KOPT-K1 (cell line): Measurements from ENCODE around the gene CCR4.
"Not testable (repeated sequence)": the region's sequence is repeated elsewhere in the genome, so short reads cannot be mapped to it uniquely, and the experiment has no call there.

Source experiments
- H3K27ac ChIP-seq: fragments of 200-600 bp; sonication (generic); 2 replicates; pipeline ENCODE4 v1.5.1; 2016; ENCODE audit warnings: antibody characterized with exemption, mild to moderate bottlenecking, low read depth, low read length; ENCODE audit not compliant: poor library complexity, severe bottlenecking
- H3K36me3 ChIP-seq: fragments of 200-600 bp; sonication (generic); 2 replicates; pipeline ENCODE4 v1.5.1; 2017; ENCODE audit warnings: antibody characterized with exemption, mild to moderate bottlenecking, low read length, moderate library complexity; ENCODE audit not compliant: insufficient read depth
- H3K9me3 ChIP-seq: fragments of 200-600 bp; sonication (generic); 2 replicates; pipeline ENCODE4 v1.5.1; 2017; ENCODE audit warnings: antibody characterized with exemption, low read length, mild to moderate bottlenecking; ENCODE audit not compliant: insufficient read depth, poor library complexity, severe bottlenecking

Gene CCR4

DNA sequence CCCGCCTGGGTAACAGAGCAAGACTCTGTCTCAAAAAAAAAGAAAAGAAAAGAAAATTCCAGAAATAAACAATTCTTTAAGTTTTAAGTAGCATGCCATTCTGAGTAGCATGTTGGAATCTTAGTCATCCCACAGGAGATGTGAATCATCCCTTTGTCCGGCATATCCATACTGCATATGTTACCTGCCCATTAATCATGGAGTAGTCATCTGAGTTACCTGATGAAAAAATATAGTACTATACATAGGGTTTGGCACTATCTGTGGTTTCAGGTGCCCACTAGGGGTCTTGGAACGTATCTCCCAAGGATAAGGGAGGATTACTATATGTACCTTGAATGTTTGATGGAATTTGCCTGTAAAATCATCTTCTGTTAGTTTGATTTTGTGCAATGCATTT, 6.3 kb upstream of the CCR4 start:
- Histone ChIP-seq H3K36me3 (no peaks in the 10 kb centered on the region), H3K9me3 (no peaks in the 10 kb centered on the region), H3K27ac (no peak overlapping the region)

DNA sequence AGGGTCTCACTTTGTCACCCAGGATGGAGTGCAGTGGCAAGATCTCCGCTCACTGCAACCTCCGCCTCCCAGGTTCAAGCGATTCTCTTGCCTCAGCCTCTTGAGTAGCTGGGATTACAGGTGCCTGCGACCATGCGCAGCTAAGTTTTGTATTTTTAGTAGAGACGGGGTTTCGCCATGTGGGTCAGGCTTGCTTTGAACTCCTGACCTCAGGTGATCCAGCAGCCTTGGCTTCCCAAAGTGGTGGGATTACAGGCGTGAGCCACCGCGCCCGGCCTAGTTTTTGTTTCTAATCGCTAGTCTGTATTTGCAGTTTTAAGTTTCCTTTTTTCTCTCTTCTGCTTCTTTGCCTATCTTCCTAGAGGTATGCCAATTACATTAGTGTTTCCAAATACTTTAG, 5.8 kb upstream of the CCR4 start:
- not testable (repeated sequence) for H3K36me3 ChIP-seq, H3K9me3 ChIP-seq, H3K27ac ChIP-seq

GRCh38 chr3:32946973-32947788, 4.3 kb upstream of the CCR4 start:
- no peaks in the 10 kb centered on the region for H3K9me3 ChIP-seq
- H3K36me3 ChIP-seq: no peaks in the 10 kb centered on the region
- H3K27ac ChIP-seq: no peak overlapping the region

DNA sequence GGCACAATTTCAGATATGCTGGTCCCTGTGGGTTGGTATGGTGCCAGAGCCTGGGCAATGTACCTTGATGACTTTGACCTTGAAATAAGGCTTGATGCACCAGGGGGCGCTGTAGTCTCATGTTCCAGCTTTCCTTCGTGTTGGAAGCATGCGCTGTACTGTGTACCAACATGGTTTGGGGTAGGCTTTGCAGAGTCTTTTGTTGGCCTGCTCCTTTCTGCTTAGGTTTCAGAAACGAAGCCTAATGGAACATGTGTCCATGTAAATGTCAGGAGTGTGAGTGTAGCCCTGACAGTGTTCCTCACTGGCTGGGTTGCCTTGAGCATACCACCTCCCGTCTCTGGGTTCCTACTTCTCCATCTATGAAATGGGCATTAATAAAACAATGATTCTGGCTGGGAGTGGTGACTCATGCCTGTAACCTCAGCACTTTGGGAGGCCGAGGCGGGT, 3.6 kb upstream of the CCR4 start:
- Histone ChIP-seq H3K36me3 (no peaks in the 10 kb centered on the region), H3K9me3 (no peaks in the 10 kb centered on the region), H3K27ac (no peak overlapping the region)

GRCh38 chr3:32948625-32949445, 2.6 kb upstream of the CCR4 start:
- Histone ChIP-seq H3K36me3 (no peaks in the 10 kb centered on the region), H3K9me3 (no peaks in the 10 kb centered on the region), H3K27ac (no peak overlapping the region)

DNA sequence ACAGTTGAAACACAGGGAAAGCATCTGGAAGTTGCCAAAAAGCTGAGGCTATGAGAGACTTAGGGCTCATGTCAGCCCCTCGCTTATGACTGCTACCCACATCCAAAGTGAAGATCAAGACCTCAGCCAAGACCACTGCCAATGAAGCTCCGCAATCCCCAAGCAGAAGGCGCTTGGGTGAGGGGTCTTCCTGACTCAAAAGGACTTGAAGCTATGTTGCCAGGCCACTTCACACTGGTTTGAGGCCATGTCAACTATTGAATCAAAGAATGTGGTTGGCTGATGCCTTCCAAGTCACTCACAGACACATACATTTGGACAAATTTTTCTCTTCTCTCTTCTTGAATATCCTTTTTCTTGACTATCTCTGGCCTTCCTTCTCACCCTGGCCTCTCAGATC, 928 bp upstream of the CCR4 start:
- H3K9me3 ChIP-seq: no peaks in the 10 kb centered on the region
- H3K36me3 ChIP-seq: no peaks in the 10 kb centered on the region
- H3K27ac ChIP-seq: no peak overlapping the region

- no peaks in the 10 kb centered on the region for H3K9me3 ChIP-seq
- H3K27ac ChIP-seq: peak overlapping the region; percentile 17
- H3K36me3 ChIP-seq: no peaks in the 10 kb centered on the region
Observed at GRCh38 chr3:32952369-32953077, 1.1 kb downstream of the CCR4 start.

GRCh38 chr3:32954506-32954905, 3.1 kb downstream of the CCR4 start:
- Histone ChIP-seq H3K27ac (no peak overlapping the region), H3K36me3 (no peaks in the 10 kb centered on the region), H3K9me3 (no peaks in the 10 kb centered on the region)

DNA sequence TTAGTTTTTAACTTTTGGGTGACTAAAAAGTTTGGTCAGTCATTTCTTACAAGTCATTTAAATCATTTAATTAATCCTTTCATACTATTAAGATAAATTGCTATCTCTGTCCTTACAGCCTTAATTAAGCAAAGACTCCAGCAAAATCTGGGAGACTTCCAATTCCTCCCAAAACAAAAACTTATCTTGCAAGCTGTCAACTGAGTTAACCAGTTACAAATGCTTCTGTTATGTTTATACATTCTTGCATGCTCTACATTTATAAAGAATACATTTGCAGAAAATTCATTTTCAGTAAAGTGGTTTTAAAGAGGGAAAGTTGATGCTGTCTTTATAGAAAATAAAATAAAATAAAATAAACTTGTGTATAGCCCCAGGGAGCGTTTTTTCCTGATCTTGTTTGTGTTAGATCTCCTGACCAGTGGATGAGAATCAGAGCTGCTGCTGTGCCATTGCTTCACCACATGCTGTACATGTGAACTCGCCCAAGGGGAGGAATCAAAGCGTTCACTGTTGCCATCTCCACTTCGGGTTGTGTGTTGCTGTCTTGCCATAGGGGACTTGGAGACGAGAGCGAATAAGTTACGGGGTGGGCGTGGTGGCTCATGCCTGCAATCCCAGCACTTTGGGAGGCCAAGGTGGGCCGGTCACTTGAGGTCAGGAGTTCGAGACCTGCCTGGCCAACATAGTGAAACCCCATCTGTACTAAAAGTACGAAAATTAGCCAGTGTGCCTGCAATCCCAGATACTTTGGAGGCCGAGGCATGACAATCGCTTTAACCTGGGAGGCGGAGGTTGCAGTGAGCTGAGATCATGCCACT, 5.5 kb downstream of the CCR4 start:
- Histone ChIP-seq H3K36me3 (no peaks in the 10 kb centered on the region), H3K27ac (no peak overlapping the region), H3K9me3 (no peaks in the 10 kb centered on the region)

- H3K27ac ChIP-seq: no peak overlapping the region
- no peaks in the 10 kb centered on the region for H3K9me3 ChIP-seq
- no peaks in the 10 kb centered on the region for H3K36me3 ChIP-seq
Observed at GRCh38 chr3:32958509-32958908, 7.1 kb downstream of the CCR4 start.

- Histone ChIP-seq H3K9me3 (peaks cover under 1% of the 10 kb centered on the region), H3K27ac (no peak overlapping the region)
Observed at GRCh38 chr3:32959371-32959770, 7.9 kb downstream of the CCR4 start.

GRCh38 chr3:32960404-32961170, 9.1 kb downstream of the CCR4 start:
- peaks cover 12% of the 10 kb centered on the region for H3K9me3 ChIP-seq
- H3K27ac ChIP-seq: no peak overlapping the region
- no peaks in the 10 kb centered on the region for H3K36me3 ChIP-seq

More at GRCh38 chr3:32959371-32959770, 7.9 kb downstream of the CCR4 start:
- no peaks in the 10 kb centered on the region for H3K36me3 ChIP-seq

GRCh38 chr3:32961189-32961715, 9.8 kb downstream of the CCR4 start:
- Histone ChIP-seq H3K36me3 (no peaks in the 10 kb centered on the region), H3K27ac (no peak overlapping the region), H3K9me3 (peaks cover 19% of the 10 kb centered on the region)

DNA sequence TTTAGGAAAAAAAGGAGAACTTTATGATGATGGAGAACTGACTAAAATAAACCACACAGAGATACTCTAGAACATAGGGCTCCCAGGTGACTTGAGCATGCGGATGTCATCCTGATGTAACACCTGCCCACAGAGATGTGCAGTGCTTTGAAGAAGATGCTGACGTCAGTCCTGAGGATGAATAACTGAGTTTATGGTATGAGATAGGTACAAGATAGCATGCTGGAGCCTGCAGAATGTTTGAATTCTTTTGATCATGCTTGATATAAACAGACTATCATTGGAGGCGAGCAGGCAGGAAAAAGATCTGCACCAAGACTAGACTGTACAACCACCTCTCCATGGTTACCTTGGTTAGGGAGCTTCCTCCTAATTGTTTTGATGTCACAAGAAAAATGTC, 12.4 kb downstream of the CCR4 start:
- H3K36me3 ChIP-seq: no peaks in the 10 kb centered on the region
- no peak overlapping the region for H3K27ac ChIP-seq
- H3K9me3 ChIP-seq: peaks cover 28% of the 10 kb centered on the region
